CD4-positive, alpha-beta T cell treated with Interleukin-4 for 1 hour (primary cell): ENCODE results near the gene FBXL7.
"Not testable (repeated sequence)": the region's sequence is repeated elsewhere in the genome, so short reads cannot be mapped to it uniquely, and the experiment has no call there.

Experiments
- DNase-seq, 2 donors: peaks; one replicate each; pipeline ENCODE4 v3.0.0-alpha.2; 2020 to 2022

The FBXL7 gene

GRCh38 chr5:15834596-15835245 lies 334.7 kb downstream of the FBXL7 start:
- DNase-seq = no peak

GRCh38 chr5:15835514-15835913 lies 335.5 kb downstream of the FBXL7 start:
- DNase-seq = no peak

GRCh38 chr5:15837551-15838289 lies 337.7 kb downstream of the FBXL7 start:
- DNase-seq = no peak

GRCh38 chr5:15844253-15844652 lies 344.3 kb downstream of the FBXL7 start:
- no peak for DNase-seq

GRCh38 chr5:15844871-15845270 lies 344.9 kb downstream of the FBXL7 start:
- DNase-seq = no peak

- no peak for DNase-seq
These were observed 350.6 kb downstream of the FBXL7 start for GRCh38 chr5:15850536-15850935.

GRCh38 chr5:15850939-15851341 lies 351.0 kb downstream of the FBXL7 start:
- DNase-seq = no peak

- DNase-seq = no peak
These were observed 352.2 kb downstream of the FBXL7 start for GRCh38 chr5:15852217-15852616.

- no peak for DNase-seq
These were observed 353.0 kb downstream of the FBXL7 start for GRCh38 chr5:15852949-15853348.

GRCh38 chr5:15858326-15858725 lies 358.3 kb downstream of the FBXL7 start:
- no peak for DNase-seq

- DNase-seq = no peak
These were observed 364.7 kb downstream of the FBXL7 start for GRCh38 chr5:15864536-15865215.

- DNase-seq = not testable (repeated sequence)
These were observed 372.3 kb downstream of the FBXL7 start for GRCh38 chr5:15872259-15872658.

GRCh38 chr5:15877914-15878313 lies 377.9 kb downstream of the FBXL7 start:
- DNase-seq = no peak

- DNase-seq = no peak
These were observed 380.2 kb downstream of the FBXL7 start for GRCh38 chr5:15880201-15880600.

GRCh38 chr5:15885156-15885555 lies 385.2 kb downstream of the FBXL7 start:
- no peak for DNase-seq

GRCh38 chr5:15886156-15886555 lies 386.2 kb downstream of the FBXL7 start:
- DNase-seq = no peak

GRCh38 chr5:15887093-15887492 lies 387.1 kb downstream of the FBXL7 start:
- DNase-seq = no peak

- DNase-seq = no peak
These were observed 389.0 kb downstream of the FBXL7 start for GRCh38 chr5:15889001-15889400.

- DNase-seq = no peak
These were observed 393.9 kb downstream of the FBXL7 start for GRCh38 chr5:15893866-15894265.

GRCh38 chr5:15897656-15898055 lies 397.7 kb downstream of the FBXL7 start:
- no peak for DNase-seq

GRCh38 chr5:15898641-15899040 lies 398.7 kb downstream of the FBXL7 start:
- no peak for DNase-seq

- no peak for DNase-seq
These were observed 399.5 kb downstream of the FBXL7 start for GRCh38 chr5:15899481-15899880.

- no peak for DNase-seq
These were observed 401.2 kb downstream of the FBXL7 start for GRCh38 chr5:15901151-15901550.

- DNase-seq = no peak
These were observed 402.1 kb downstream of the FBXL7 start for GRCh38 chr5:15902066-15902465.
